GM13976 (cell line): ENCODE results near the gene MAP2K5.

Experiments used
- DNase-seq: peaks from one replicate; pipeline ENCODE4 v3.0.0; 2012; ENCODE audit warnings: low spot score
- in situ Hi-C: fragments of 300-500 bp; cut with MboI; formaldehyde crosslinking; loops from one replicate; pipeline ENCODE4 v1.12.0; 2022; ENCODE audit warnings: low sequenced_read_pairs, mixed read lengths, inconsistent platforms; ENCODE audit not compliant: unreplicated experiment
- TF ChIP-seq, protein P1 (sequence below): IDR thresholded peaks from 2 replicates; pipeline ENCODE4 v1.5.1; 2012; ENCODE audit warnings: borderline replicate concordance, mild to moderate bottlenecking; ENCODE audit not compliant: insufficient read depth; ENCODE audit errors: extremely low read depth, missing control alignments, control extremely low read depth

MAP2K5 gene

GRCh38 chr15:67521783-67522568 lies 20.5 kb upstream of the MAP2K5 start:
- TF ChIP-seq, protein P1, sequence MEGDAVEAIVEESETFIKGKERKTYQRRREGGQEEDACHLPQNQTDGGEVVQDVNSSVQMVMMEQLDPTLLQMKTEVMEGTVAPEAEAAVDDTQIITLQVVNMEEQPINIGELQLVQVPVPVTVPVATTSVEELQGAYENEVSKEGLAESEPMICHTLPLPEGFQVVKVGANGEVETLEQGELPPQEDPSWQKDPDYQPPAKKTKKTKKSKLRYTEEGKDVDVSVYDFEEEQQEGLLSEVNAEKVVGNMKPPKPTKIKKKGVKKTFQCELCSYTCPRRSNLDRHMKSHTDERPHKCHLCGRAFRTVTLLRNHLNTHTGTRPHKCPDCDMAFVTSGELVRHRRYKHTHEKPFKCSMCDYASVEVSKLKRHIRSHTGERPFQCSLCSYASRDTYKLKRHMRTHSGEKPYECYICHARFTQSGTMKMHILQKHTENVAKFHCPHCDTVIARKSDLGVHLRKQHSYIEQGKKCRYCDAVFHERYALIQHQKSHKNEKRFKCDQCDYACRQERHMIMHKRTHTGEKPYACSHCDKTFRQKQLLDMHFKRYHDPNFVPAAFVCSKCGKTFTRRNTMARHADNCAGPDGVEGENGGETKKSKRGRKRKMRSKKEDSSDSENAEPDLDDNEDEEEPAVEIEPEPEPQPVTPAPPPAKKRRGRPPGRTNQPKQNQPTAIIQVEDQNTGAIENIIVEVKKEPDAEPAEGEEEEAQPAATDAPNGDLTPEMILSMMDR: no peak
- in situ Hi-C loops: no loop called here
- DNase-seq: no peak

- no peak for DNase-seq
- TF ChIP-seq, protein P1: no peak
- in situ Hi-C loops: no loop called here
Observed at GRCh38 chr15:67523330-67523729, 19.2 kb upstream of the MAP2K5 start.

DNA sequence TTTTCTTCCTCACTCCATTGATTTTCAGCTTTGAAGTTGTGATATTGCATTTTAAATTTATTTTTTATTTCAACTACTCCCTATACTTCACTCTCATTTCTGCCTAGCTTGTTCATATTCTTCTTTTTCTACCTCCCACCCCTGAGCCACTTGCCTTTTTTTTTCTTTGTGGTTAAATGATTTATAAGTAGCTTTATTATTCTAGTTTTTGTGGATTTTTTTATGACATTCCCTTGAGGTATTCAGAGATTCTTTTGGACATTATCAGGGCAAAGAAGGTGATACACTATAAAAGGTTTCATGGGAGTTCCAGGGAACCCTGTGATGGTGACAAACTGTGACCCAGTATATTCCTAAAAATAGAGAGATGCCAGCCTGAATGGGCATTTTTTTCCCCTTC lies 18.3 kb upstream of the MAP2K5 start:
- DNase-seq: no peak
- TF ChIP-seq, protein P1: no peak
- in situ Hi-C loops: no loop called here

- TF ChIP-seq, protein P1: no peak
- no peak for DNase-seq
- in situ Hi-C loops: no loop called here
Observed at GRCh38 chr15:67528513-67528912, 14.0 kb upstream of the MAP2K5 start.

GRCh38 chr15:67531379-67531914 lies 11.1 kb upstream of the MAP2K5 start:
- DNase-seq: no peak
- TF ChIP-seq, protein P1: no peak
- in situ Hi-C loops: loop anchor here (10.0 kb wide), 1 partner anchor 63 kb away; no protein-coding TSS in a partner anchor

GRCh38 chr15:67533873-67534272 lies 8.6 kb upstream of the MAP2K5 start:
- in situ Hi-C loops: loop anchor here (10.0 kb wide), 1 partner anchor 61 kb away; no protein-coding TSS in a partner anchor
- no peak for DNase-seq
- TF ChIP-seq, protein P1: no peak

- DNase-seq: no peak
- in situ Hi-C loops: loop anchor here (10.0 kb wide), 1 partner anchor 60 kb away; no protein-coding TSS in a partner anchor
- TF ChIP-seq, protein P1: no peak
Observed at GRCh38 chr15:67534360-67534759, 8.1 kb upstream of the MAP2K5 start.
